ENCODE measurements around the gene LYST.

Gene LYST

GRCh38 chr1:235855811-235856429 lies 10.8 kb downstream of the LYST start:
- Histone ChIP-seq H3F3A (ENCODE audit: control insufficient read depth, insufficient read depth) (no peaks in the 10 kb centered on the region; the same call in 1 of the 2 replicates), H3K36me3 (ENCODE audit: control insufficient read depth, low read length) (no peaks in the 10 kb centered on the region), H3K4me1 (ENCODE audit: control insufficient read depth, low read length) (no peaks in the 10 kb centered on the region), H4K20me1 (ENCODE audit: control insufficient read depth, insufficient read depth, low read depth, low read length) (no peaks in the 10 kb centered on the region), H3K27me3 (ENCODE audit: control insufficient read depth, low read length) (peaks cover 8% of the 10 kb centered on the region), H3K27ac (ENCODE audit: low read depth, low read length) (no peak overlapping the region), H3K79me2 (ENCODE audit: control insufficient read depth, low read length) (no peaks in the 10 kb centered on the region), H3K9me2 (replicated peaks; ENCODE audit: control insufficient read depth, low read length) (no peaks in the 10 kb centered on the region), H3K4me3 (ENCODE audit: low read length) (no peak overlapping the region), H3K4me2 (ENCODE audit: low read length) (no peak overlapping the region), H3K9me3 (ENCODE audit: control insufficient read depth, insufficient read depth, low read length) (no peaks in the 10 kb centered on the region)
- no peak for TF ChIP-seq CTCF (IDR thresholded peaks at IDR 0.05; ENCODE audit: low read depth, low read length, poor library complexity, severe bottlenecking)

GRCh38 chr1:235854347-235854746 lies 12.4 kb downstream of the LYST start:
- H4K20me1 ChIP-seq (ENCODE audit: control insufficient read depth, insufficient read depth, low read depth, low read length): no peaks in the 10 kb centered on the region
- H3K36me3 ChIP-seq (ENCODE audit: control insufficient read depth, low read length): no peaks in the 10 kb centered on the region
- no peaks in the 10 kb centered on the region for H3K4me1 ChIP-seq (ENCODE audit: control insufficient read depth, low read length)
- no peaks in the 10 kb centered on the region for H3K9me3 ChIP-seq (ENCODE audit: control insufficient read depth, insufficient read depth, low read length)
- TF ChIP-seq EZH2phosphoT487 (IDR thresholded peaks at IDR 0.05; ENCODE audit: borderline replicate concordance, low read length): no peak
- no peak for TF ChIP-seq CTCF (IDR thresholded peaks at IDR 0.05; ENCODE audit: low read depth, low read length, poor library complexity, severe bottlenecking)
- no peaks in the 10 kb centered on the region for H3K9me2 ChIP-seq (replicated peaks; ENCODE audit: control insufficient read depth, low read length)
- no peak overlapping the region for H3K4me2 ChIP-seq (ENCODE audit: low read length)
- H3K27ac ChIP-seq (ENCODE audit: low read depth, low read length): no peak overlapping the region
- H3K79me2 ChIP-seq (ENCODE audit: control insufficient read depth, low read length): no peaks in the 10 kb centered on the region
- H3K27me3 ChIP-seq (ENCODE audit: control insufficient read depth, low read length): peaks cover 8% of the 10 kb centered on the region
- no peak overlapping the region for H3K4me3 ChIP-seq (ENCODE audit: low read length)
- no peaks in the 10 kb centered on the region; the same call in 1 of the 2 replicates for H3F3A ChIP-seq (ENCODE audit: control insufficient read depth, insufficient read depth)

GRCh38 chr1:235853653-235854052 lies 13.1 kb downstream of the LYST start:
- H3K27me3 ChIP-seq (ENCODE audit: control insufficient read depth, low read length): peaks cover 8% of the 10 kb centered on the region
- no peak overlapping the region for H3K4me2 ChIP-seq (ENCODE audit: low read length)
- H3K27ac ChIP-seq (ENCODE audit: low read depth, low read length): no peak overlapping the region
- H3K4me1 ChIP-seq (ENCODE audit: control insufficient read depth, low read length): no peaks in the 10 kb centered on the region
- H3K9me3 ChIP-seq (ENCODE audit: control insufficient read depth, insufficient read depth, low read length): no peaks in the 10 kb centered on the region
- H3F3A ChIP-seq (ENCODE audit: control insufficient read depth, insufficient read depth): no peaks in the 10 kb centered on the region; the same call in 1 of the 2 replicates
- H3K9me2 ChIP-seq (replicated peaks; ENCODE audit: control insufficient read depth, low read length): no peaks in the 10 kb centered on the region
- no peak overlapping the region for H3K4me3 ChIP-seq (ENCODE audit: low read length)
- H3K36me3 ChIP-seq (ENCODE audit: control insufficient read depth, low read length): no peaks in the 10 kb centered on the region
- no peaks in the 10 kb centered on the region for H3K79me2 ChIP-seq (ENCODE audit: control insufficient read depth, low read length)
- no peak for TF ChIP-seq CTCF (IDR thresholded peaks at IDR 0.05; ENCODE audit: low read depth, low read length, poor library complexity, severe bottlenecking)
- TF ChIP-seq EZH2phosphoT487 (IDR thresholded peaks at IDR 0.05; ENCODE audit: borderline replicate concordance, low read length): no peak
- H4K20me1 ChIP-seq (ENCODE audit: control insufficient read depth, insufficient read depth, low read depth, low read length): no peaks in the 10 kb centered on the region

Measured in DOHH2 (cell line).